HK-2 (cell line): ENCODE measurements around the gene TRAF6.
"Not testable (repeated sequence)": the region's sequence is repeated elsewhere in the genome, so short reads cannot be mapped to it uniquely, and the experiment has no call there.

Experiments
- DNase-seq: peaks from one replicate; pipeline ENCODE4 v3.0.0-alpha.2; 2018; ENCODE audit not compliant: unreplicated experiment

TRAF6 gene, protein sequence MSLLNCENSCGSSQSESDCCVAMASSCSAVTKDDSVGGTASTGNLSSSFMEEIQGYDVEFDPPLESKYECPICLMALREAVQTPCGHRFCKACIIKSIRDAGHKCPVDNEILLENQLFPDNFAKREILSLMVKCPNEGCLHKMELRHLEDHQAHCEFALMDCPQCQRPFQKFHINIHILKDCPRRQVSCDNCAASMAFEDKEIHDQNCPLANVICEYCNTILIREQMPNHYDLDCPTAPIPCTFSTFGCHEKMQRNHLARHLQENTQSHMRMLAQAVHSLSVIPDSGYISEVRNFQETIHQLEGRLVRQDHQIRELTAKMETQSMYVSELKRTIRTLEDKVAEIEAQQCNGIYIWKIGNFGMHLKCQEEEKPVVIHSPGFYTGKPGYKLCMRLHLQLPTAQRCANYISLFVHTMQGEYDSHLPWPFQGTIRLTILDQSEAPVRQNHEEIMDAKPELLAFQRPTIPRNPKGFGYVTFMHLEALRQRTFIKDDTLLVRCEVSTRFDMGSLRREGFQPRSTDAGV

DNA sequence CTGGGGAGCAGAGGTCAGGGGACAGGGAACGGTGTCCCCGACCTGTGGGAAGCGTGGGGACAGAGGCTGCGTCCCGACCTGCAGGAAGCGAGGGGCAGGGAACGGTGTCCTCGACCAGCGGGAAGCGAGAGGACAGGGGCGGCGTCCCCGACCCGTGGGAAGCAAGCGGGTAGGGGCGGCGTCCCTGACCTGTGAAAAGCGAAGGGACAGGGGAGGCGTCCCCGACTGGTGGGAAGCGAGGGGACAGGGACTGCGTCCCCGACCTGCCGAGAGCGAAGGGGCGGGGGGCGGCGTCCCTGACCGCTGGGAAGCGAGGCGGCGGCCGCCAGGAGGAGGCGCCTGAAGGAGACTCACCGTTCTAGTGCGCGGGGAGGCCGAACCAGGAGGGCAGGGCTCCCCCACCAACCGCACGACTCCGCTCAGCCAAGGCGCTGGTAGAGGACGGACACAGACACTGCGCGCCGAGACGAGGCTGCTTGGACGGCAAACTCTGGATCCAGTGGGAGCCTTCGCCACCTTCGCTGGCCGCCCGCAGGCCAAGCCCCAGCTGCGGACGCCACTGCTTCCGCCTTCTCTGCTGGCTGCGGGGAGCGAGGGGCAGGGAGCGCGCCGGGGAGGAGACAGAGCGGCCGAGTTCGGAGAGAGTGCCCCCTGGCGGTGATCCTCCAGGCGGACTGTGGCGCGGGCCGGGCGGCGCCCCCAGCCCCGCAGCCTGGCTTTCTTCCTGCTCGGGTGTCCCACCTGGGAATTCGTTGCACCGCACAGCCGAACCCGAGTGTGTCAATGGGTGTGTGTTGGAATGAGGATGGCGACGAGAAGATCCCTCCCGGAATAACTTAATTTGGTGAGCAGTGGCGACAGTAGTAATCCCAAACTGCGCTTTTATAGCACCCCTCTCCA is at the start of gene TRAF6:
TSS of gene TRAF6 (minus strand) at position 579 of the 900 bp plus-strand sequence. CDS start 8,757 bp downstream, outside the sequence.
- DNase-seq = peak; percentile 81

DNA sequence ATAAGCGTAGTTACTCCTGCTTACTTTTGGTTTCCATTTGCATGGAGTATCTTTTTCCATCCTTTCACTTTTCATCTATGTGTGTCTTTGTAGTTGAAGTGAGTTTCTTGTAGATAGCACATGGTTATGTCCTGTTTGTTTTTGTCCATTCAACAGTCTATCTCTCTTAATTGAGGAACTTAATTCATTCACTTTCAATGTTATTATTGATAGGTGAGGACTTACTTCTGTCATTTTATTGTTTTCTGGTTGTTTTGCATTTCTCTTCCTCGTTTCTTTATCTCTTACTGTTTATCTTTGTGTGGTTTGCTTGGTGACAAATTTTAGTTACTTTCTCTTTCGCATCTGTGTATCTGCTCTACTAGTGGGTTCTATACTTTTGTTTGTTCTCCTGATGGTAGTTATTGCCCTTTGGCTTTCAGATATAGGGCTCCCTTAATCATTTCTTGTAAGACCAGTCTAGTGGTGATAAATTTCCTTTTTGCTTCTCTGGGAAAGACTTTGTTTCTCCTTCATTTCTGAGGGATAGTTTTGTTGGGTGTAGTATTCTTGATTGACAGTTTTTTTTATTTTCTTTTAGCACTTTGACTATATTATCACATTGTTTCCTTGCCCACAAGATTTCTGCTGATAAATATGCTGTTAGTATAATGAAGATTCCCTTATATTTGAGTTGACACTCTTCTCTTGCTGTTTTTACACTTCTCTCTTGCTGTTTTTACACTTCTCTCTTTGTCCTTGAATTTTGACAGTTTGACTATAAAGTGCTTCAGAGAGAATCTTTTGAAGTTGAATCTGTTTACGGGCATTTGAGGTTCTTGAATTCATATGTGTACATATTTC is 48.7 kb upstream of the TRAF6 start:
- DNase-seq = no peak

DNA sequence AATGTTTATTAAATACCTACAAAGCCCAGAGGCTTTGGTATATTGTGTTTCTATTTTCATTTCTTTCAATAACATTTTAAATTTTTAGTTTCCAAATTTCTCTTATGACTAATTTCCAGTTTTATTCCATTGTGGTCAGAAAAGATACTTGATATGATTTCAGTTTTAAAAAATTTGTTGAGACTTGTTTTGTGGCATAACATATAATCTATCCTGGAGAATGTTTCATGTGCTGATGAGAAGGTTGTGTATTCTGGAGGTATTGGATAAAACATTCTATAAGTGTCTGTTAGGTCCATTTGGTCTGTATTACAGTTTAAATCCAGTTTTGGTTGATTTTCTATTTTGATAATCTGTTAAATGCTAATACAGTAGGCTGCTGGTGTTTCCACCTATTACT is 47.9 kb upstream of the TRAF6 start:
- DNase-seq = no peak

DNA sequence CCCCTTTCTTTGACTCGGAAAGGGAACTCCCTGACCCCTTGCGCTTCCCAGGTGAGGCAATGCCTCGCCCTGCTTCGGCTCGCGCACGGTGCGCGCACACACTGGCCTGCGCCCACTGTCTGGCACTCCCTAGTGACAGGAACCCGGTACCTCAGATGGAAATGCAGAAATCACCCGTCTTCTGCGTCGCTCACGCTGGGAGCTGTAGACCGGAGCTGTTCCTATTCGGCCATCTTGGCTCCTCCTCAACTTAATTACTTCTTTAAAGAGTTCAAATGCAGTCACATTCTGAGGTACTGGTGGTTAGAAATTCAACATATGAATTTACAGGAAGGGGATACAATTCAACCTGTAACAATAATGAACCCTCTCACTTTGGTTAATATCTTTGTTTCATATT is 47.3 kb upstream of the TRAF6 start:
- not testable (repeated sequence) for DNase-seq

DNA sequence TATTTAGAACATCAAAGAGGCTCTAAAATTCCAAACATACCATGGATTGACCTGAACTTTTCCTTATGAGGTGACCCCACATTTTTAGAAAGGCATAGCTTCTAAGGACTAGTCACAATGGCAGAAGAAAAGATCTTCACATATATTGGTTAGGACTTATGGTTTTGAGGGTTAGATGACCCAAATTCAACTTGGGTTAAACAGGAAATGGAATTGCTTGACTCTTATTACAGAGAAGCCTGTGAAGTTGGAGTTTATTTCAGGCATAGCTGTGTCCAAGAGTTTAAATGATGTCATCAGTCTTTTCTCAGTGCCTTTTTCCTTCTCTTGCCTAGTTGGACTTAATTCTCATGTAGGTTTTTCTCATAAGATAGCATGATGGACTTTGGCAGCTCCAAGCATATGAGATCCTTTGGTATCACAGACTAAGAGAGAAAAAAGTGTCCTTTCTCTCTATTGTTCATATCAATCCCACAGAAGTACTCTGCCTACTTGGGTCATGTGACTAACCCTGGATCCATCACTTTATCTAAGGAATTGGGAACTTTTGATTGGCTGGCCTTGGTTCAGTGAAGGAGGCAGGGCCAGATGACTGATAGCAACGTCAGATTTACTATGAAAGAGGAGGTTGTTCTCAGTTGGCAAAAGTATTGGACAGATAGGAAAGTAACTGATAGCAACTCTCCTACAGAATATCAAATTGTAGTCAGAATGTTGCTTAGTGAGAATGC is 40.5 kb upstream of the TRAF6 start:
- no peak for DNase-seq

DNA sequence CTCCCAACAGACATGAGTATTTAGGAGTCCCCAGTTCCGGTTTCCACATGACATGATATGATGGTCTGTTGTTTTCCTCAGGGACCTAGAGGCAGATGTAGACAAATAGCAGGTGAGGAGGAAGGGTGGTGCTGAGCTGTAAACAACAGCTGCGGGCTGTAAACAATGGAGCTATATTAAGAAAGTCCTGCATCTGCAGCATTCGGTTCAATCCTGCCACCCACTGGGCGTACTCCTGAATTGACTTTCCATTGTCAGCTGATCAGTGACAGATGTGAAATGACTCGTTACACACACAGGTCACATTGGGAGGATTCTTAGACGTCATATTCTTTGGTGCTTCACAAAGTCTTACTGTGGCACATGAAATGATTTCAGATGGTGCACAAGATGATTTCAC is 30.9 kb upstream of the TRAF6 start:
- no peak for DNase-seq

DNA sequence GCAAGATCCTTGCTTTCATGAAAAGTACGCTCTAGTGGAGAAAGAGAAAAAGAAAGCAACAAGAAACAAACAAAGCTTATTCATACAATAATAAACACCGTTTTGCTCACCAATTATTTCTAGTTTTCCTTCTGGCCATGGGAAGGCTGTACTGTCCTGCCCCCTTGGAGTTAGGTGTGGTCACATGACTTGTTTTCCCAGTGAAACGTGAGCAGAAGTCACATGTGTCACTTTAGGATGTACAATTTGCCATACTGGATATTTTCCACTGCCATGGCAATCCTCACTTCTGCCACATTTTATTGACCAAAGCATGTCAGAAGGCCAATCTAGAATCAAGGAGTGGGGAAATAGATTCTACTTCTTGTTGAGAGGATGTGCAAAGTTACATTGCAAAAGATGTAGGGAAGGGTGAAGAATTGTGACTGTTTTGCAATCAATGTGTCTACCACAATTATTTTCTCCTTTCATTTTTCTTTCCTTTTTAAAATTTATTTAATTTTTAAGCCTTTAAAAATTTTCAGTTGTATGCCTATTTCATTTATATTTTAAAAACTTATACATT is 24.3 kb upstream of the TRAF6 start:
- DNase-seq = no peak

DNA sequence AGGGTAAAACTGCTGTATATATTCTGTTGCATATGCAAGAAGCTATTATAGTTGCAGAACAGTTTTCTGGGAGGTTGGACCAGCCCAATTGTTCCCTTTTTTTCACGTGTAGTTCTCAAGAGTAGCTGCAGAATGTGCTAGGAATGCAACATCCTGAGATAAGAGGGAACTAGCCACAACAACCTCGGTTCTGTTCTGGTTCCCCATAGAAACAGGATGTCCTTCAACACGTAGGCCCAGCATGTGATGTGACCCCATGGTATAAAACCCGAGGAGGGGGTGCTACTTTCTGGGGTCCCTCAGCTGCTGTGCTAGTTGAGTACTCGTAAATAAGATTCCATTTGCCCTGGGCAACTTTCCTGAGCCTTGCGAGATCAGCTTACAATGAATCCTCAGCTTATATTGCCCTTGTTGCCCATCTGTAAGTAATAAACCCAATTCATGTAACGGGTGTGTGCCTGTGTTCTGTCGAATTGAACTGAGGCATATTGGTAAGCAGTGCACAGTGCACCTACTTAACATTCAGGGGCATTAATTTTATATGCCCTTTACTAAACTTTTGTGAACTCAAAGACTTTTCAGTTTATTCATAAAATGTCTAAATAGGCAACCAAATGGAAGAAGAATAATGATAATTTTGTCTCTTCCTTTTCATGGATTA is 23.0 kb upstream of the TRAF6 start:
- DNase-seq = no peak

DNA sequence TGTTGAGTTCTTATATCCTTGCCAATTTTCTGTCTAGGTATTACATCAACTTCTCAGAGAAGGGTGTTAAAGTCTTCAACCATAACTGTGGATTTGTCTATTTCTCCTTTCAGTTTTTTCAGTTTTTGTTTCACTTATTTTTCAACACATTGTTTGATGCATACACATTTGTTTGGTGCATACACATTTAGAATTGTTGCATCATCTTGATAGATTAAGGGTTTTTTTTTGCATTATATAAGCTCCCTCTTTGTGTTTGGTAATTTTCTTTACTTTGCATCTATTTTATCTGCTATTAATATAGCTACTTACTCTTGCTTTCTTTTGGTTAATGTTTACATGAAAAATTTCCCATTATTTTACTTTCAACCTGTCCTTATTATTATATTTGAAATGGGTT is 20.8 kb upstream of the TRAF6 start:
- no peak for DNase-seq

DNA sequence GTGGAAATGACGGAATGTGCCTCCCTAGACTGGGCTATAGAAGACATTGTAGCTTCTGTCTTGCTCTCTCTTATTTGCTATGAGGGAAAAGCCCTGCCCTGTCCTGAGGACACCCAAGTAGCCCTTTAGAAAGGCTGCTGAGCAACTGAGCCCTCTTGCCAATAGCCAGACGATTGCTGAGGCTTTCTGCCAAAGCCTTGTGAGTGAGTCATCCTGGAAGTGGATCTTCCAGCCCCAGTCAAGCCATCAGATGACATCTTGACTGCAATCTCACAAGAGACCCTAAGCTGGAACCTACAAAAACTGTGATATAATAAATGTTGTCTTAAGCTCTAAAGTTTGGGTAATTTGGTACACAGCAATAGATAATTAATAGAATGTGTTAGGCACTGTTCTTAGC is 3.9 kb upstream of the TRAF6 start:
- DNase-seq = no peak

DNA sequence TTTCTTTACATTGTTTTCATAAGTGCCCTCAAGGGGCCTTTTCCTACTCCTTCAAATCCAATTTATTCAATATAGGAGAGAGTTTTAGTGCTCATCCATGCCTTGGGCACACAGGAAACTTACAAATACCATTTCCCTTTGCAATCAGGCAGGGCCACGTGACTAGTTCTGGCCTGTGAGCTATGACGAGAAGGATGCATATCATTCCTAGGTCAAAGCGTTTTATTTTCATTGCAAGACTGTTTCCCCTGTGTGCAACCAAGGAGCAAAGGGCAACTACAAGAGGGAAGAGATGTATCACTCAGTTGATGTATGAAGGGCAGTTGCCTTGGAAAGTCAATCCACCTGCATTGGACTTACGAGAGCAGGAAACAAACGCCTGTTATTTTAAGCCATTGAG is 1.9 kb upstream of the TRAF6 start:
- DNase-seq = no peak

DNA sequence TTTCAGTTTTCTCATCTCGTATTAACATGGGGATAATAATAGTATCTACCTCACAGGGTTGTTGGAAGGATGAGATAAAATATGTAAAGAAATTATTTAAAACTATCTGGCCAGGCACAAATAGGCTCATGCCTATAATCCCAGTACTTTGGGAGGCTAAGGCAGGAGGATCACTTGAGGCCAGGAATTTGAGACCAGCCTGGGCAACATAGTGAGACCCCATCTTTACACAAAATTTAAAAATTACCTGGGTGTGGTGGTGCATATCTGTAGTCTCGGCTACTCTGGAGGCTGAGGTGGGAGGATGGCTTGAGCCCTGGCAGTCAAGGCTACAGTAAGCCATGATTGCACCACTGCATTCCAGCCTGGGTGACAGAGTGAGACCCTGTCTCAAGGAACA is 990 bp upstream of the TRAF6 start:
- DNase-seq = not testable (repeated sequence)

DNA sequence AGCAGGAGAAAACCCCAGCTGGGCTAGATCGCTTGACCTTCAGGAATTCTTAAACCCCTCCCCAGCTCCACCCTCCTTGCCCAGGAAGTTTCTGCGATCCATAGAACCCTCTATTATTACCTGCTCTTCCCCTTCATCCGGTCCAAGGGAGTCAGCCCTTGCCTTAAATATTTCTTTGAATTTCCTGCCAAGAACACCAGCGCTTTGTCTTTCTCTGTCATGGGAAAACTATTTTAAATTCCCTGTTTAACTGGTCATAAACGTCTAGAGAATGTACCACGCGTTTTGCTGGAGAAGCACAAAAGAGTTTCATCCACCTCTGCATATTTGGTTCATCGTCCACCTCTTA is 496 bp upstream of the TRAF6 start:
- DNase-seq = no peak

DNA sequence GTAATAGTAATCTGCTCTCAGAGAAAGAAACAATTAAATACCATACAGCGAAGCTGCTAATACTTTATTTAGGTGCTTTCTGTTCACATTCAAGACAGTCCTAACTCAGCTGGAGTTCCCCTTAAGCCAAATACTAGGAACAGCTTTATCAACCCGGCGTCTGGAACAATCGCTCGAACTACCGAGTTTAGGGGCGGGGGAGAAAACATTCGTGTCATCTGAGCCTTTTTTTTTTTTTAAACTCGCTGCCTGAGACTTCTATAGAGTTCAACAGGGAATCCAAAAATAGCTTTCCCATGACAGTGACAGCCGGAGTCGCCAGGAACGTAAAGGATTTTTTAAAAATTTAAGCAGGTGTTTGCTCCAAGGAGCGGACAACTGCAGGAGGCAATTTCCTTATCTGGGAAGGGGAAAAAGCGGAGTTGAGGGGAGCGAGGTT is 852 bp downstream of the TRAF6 start:
- DNase-seq = no peak

DNA sequence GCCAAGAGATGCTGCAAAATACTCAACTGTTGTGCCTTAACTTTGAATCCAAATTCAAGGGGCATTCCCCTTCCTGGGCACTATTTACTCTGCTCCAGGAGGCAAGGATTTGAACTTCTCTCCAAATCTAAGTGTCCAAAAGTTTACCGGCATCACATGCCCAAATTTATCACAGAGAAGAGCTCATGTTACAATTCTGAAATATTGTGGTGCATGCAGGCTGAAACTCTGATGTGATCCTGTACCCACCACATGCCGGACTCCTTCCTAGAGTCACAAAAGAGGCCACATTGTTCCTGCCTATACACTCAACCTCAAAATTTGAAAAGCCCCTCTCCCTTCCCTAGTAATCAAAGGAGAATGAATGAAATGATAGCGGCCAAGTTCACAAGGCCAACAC is 1.3 kb downstream of the TRAF6 start:
- no peak for DNase-seq

DNA sequence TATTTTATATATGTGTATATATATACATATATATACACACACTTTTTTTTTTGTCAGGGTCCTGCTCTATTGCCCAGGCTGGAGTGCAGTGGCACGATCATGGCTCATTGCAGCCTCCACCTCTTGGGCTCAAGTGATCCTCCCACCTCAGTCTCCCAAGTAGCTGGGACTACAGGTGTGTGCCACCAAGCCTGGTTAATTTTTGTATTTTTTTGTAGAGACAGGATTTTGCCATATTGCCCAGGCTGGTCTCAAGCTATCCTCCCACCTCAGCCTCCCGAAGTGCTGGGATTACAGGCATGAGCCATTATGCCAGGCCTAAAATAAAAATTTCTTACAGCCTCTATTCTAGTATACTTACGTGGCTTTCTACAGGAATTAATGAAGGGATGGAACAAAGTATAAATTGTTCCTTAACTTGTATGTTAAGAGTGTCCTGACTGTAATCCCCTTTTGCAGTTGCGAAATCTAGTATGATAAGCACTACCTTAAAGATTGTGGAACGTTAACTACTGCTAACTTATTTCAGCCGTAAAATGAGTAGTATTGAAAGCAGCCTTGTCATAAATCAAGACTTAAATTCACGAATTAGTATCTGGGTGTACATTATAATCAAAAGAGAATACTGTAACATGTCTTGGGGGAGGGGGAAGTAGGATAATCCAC is 2.1 kb downstream of the TRAF6 start:
- no peak for DNase-seq

DNA sequence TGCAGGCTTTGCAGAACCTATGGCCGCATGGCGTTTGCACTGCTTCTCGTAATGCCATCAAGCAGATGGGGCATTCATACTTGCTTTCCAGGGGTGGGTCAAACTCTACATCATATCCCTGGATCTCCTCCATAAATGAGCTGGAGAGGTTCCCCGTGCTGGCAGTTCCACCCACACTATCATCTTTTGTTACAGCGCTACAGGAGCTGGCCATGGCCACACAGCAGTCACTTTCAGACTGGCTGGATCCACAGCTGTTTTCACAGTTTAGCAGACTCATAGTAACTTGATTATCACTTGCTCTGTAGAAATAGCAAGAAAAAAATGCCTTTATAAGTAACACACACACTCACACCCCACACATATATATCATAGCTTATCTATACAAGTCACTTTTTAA is 8.8 kb downstream of the TRAF6 start:
- DNase-seq = no peak

DNA sequence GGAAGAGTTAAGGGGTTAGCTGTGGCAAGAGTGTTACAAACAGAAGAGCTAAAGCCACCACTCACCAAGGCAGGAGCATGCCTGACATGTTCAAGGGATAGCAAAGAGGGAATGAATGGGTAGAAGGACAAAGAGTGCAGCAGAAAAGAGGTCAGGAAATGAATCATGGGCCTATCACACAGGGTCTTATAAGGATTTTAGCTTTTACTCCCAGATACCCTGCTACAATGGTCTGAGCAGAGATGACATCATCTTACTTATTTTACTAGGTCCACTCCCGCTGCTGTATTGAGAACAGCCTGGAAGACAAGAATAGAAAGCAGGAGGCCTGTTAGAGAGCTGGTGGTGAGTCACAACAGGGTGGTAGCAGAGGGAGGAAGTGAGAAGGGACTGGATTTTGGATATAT is 9.8 kb downstream of the TRAF6 start:
- DNase-seq = peak; percentile 29

DNA sequence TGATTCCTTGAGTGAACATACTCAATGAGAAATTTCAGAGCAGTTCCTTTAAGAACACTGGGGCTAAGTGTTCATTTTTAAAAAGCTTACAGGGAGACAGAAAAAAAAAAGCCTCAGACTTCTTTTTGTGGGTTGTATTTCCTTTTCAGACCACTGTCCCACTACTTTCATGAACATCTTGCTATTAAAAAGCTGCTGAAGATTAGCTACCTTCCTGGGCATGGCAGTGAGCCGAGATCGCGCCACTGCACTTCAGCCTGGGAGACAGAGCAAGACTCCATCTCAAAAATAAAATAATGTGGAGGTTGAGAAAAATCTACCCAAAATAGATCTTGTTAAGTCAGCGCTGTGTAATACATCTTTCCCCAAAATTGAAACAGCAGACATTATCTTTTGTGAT is 10.8 kb downstream of the TRAF6 start:
- DNase-seq = no peak

DNA sequence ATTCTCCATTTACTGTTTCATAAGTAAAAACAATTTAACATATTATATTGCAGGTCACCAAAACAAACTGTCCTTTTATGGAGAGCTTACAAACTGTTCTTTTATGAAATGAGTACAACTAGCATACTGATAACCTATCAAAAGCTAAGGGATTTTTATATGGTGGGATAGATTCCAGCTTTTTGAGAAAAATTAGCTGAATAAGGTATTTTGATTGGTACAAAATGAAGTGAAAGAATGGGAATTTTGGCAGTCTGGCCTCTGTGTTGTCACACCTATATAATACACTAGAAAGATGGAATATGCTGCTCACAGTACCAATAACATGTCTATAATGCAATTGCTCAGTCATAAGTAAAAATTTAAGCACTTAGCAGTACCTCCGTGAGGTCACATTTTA is 11.4 kb downstream of the TRAF6 start:
- no peak for DNase-seq
